OCI-LY3 (cell line): ENCODE measurements around the gene IVD.

ENCODE experiments used
- H2AFZ ChIP-seq: fragments of 200-600, 300-600 bp; shearing (Covaris generic); 2 replicates; pipeline ENCODE4 v1.6.0; 2014; ENCODE audit warnings: antibody characterized with exemption, low read depth, low read length
- H3K27ac ChIP-seq: fragments of 200-600, 300-600 bp; sonication (generic); 2 replicates; pipeline ENCODE4 v1.5.1; 2014; ENCODE audit warnings: mild to moderate bottlenecking, low read length, moderate library complexity, mixed read lengths
- H3K27me3 ChIP-seq: fragments of 200-600, 300-600 bp; sonication (generic); 2 replicates; pipeline ENCODE4 v1.6.1; 2014; ENCODE audit warnings: low read depth, low read length, mixed read lengths
- H3K36me3 ChIP-seq: fragments of 200-600, 300-600 bp; sonication (generic); replicated peaks from 2 replicates; pipeline ENCODE3; 2014; ENCODE audit warnings: low read depth, low read length, mixed read lengths
- H3K4me1 ChIP-seq: fragments of 300-600, 200-600 bp; sonication (generic); 2 replicates; pipeline ENCODE4 v1.6.1; 2014; ENCODE audit warnings: low read length, mixed read lengths
- H3K4me2 ChIP-seq: fragments of 200-600, 300-600 bp; sonication (generic); 2 replicates; pipeline ENCODE4 v1.6.1; 2014; ENCODE audit warnings: low read length, mixed read lengths
- H3K4me3 ChIP-seq: fragments of 300-600, 200-600 bp; sonication (generic); 2 replicates; pipeline ENCODE4 v1.5.1; 2014; ENCODE audit warnings: antibody characterized with exemption, mild to moderate bottlenecking, low read length, moderate library complexity
- H3K79me2 ChIP-seq: fragments of 300-600, 200-600 bp; shearing (Covaris generic); 2 replicates; pipeline ENCODE4 v1.6.1; 2014; ENCODE audit warnings: mild to moderate bottlenecking, low read length, mixed read lengths
- H3K9ac ChIP-seq: fragments of 300-600, 200-600 bp; shearing (Covaris generic); 2 replicates; pipeline ENCODE4 v1.6.0; 2014; ENCODE audit warnings: mild to moderate bottlenecking, low read length, moderate library complexity
- H3K9me3 ChIP-seq: fragments of 200-600, 300-600 bp; shearing (Covaris generic); 2 replicates; pipeline ENCODE4 v1.6.1; 2014; ENCODE audit warnings: low read length, mixed read lengths; ENCODE audit not compliant: insufficient read depth
- H4K20me1 ChIP-seq: fragments of 200-600, 300-600 bp; sonication (generic); 2 replicates; pipeline ENCODE4 v1.6.1; 2016; ENCODE audit warnings: low read length, mixed read lengths; ENCODE audit not compliant: insufficient read depth
- CTCF ChIP-seq: fragments of 200-600, 300-600 bp; sonication (generic); IDR thresholded peaks from 2 replicates; pipeline ENCODE4 v1.5.1; 2014; ENCODE audit warnings: antibody characterized with exemption, low read length, low read depth
- EZH2phosphoT487 ChIP-seq: fragments of 200-600 bp; shearing (Covaris generic); IDR thresholded peaks from 2 replicates; pipeline ENCODE4 v1.6.1; 2018; ENCODE audit warnings: antibody characterized with exemption, mixed run types, low read depth

Gene IVD

GRCh38 chr15:40448354-40448753 lies 42.8 kb downstream of the IVD start:
- Histone ChIP-seq H3K9ac (no peak overlapping the region), H3K36me3 (no peaks in the 10 kb centered on the region), H3K9me3 (no peaks in the 10 kb centered on the region), H3K4me3 (no peak overlapping the region), H3K79me2 (peaks cover 82% of the 10 kb centered on the region), H2AFZ (no peak overlapping the region), H3K4me1 (no peaks in the 10 kb centered on the region), H3K27me3 (no peaks in the 10 kb centered on the region), H3K27ac (no peak overlapping the region), H4K20me1 (peaks cover 56% of the 10 kb centered on the region), H3K4me2 (no peak overlapping the region)
- no peak for TF ChIP-seq EZH2phosphoT487
- TF ChIP-seq CTCF: no peak

GRCh38 chr15:40449275-40449674 lies 43.7 kb downstream of the IVD start:
- TF ChIP-seq EZH2phosphoT487 (no peak), CTCF (no peak)
- Histone ChIP-seq H2AFZ (no peak overlapping the region), H3K79me2 (peaks cover 75% of the 10 kb centered on the region), H3K9me3 (no peaks in the 10 kb centered on the region), H3K4me3 (no peak overlapping the region), H3K27me3 (no peaks in the 10 kb centered on the region), H4K20me1 (peaks cover 53% of the 10 kb centered on the region), H3K4me1 (no peaks in the 10 kb centered on the region), H3K36me3 (no peaks in the 10 kb centered on the region), H3K9ac (no peak overlapping the region), H3K27ac (no peak overlapping the region), H3K4me2 (no peak overlapping the region)

- peaks cover 49% of the 10 kb centered on the region for H4K20me1 ChIP-seq
- H3K9ac ChIP-seq: no peak overlapping the region
- H3K4me1 ChIP-seq: no peaks in the 10 kb centered on the region
- no peaks in the 10 kb centered on the region for H3K27me3 ChIP-seq
- no peaks in the 10 kb centered on the region for H3K9me3 ChIP-seq
- H2AFZ ChIP-seq: no peak overlapping the region
- no peak overlapping the region for H3K4me2 ChIP-seq
- no peak overlapping the region for H3K4me3 ChIP-seq
- H3K79me2 ChIP-seq: peaks cover 70% of the 10 kb centered on the region
- no peak for TF ChIP-seq CTCF
- no peaks in the 10 kb centered on the region for H3K36me3 ChIP-seq
- no peak overlapping the region for H3K27ac ChIP-seq
Measured at GRCh38 chr15:40450047-40450446, 44.5 kb downstream of the IVD start.

GRCh38 chr15:40451527-40452158 lies 46.0 kb downstream of the IVD start:
- Histone ChIP-seq H3K79me2 (peaks cover 70% of the 10 kb centered on the region), H3K9me3 (no peaks in the 10 kb centered on the region), H3K4me3 (no peak overlapping the region), H2AFZ (no peak overlapping the region), H3K4me2 (no peak overlapping the region), H3K27me3 (no peaks in the 10 kb centered on the region), H3K27ac (no peak overlapping the region), H4K20me1 (peaks cover 50% of the 10 kb centered on the region), H3K36me3 (no peaks in the 10 kb centered on the region), H3K9ac (no peak overlapping the region), H3K4me1 (peaks cover 3% of the 10 kb centered on the region; the same call in 1 of the 2 replicates)
- no peak for TF ChIP-seq EZH2phosphoT487
- no peak for TF ChIP-seq CTCF
